Astrocyte (in vitro differentiated cells and primary cell): Measurements from ENCODE around the gene XRCC6. TPM values are rescaled to one million over a fixed set of nuclear protein-coding genes. Genes with fewer than 3 reads are reported as not detected.

Source experiments
- DNase-seq: peaks from one replicate; pipeline ENCODE4 v3.0.0-alpha.2; 2010; ENCODE audit warnings: low read depth
- FAIRE-seq: peaks from 2 replicates; lab custom pipeline; 2011; peaks lifted over from hg19 to GRCh38; lab: Jason Lieb, UNC
- H2AFZ ChIP-seq: 2 replicates; pipeline ENCODE4 v1.6.0; 2012; ENCODE audit warnings: low read depth, low read length, inconsistent platforms
- H3K27ac ChIP-seq: 2 replicates; pipeline ENCODE4 v1.5.1; 2011; ENCODE audit warnings: low read depth, low read length, inconsistent platforms
- H3K27me3 ChIP-seq: 2 replicates; pipeline ENCODE4 v1.6.0; 2011; ENCODE audit warnings: low read length, inconsistent platforms; ENCODE audit not compliant: insufficient read depth
- H3K36me3 ChIP-seq: 2 replicates; pipeline ENCODE4 v1.5.1; 2011; ENCODE audit warnings: low read length, inconsistent platforms; ENCODE audit not compliant: insufficient read depth
- H3K4me1 ChIP-seq: 2 replicates; pipeline ENCODE4 v1.5.1; 2011; ENCODE audit warnings: low read length, inconsistent platforms; ENCODE audit not compliant: insufficient read depth
- H3K4me2 ChIP-seq: 2 replicates; pipeline ENCODE4 v1.6.0; 2012; ENCODE audit warnings: low read length, inconsistent platforms
- H3K4me3 ChIP-seq: 2 replicates; pipeline ENCODE4 v1.5.1; 2011; ENCODE audit warnings: low read depth, mild to moderate bottlenecking, low read length, inconsistent platforms; ENCODE audit not compliant: insufficient read depth
- H3K79me2 ChIP-seq: 2 replicates; pipeline ENCODE4 v1.6.0; 2012; ENCODE audit warnings: mild to moderate bottlenecking, low read length, inconsistent platforms; ENCODE audit not compliant: insufficient read depth
- H3K9ac ChIP-seq: 2 replicates; pipeline ENCODE4 v1.6.0; 2012; ENCODE audit warnings: mild to moderate bottlenecking, low read length, inconsistent platforms
- H3K9me3 ChIP-seq: 2 replicates; pipeline ENCODE4 v1.5.1; 2012; ENCODE audit warnings: low read depth, mild to moderate bottlenecking, low read length, inconsistent platforms; ENCODE audit not compliant: insufficient read depth
- H4K20me1 ChIP-seq: 2 replicates; pipeline ENCODE4 v1.6.0; 2012; ENCODE audit warnings: low read length, inconsistent platforms; ENCODE audit not compliant: insufficient read depth
- H3K27ac Mint-ChIP-seq: one replicate; pipeline ENCODE4 v1.8.0; 2021; ENCODE audit warnings: mild to moderate bottlenecking, mixed read lengths; ENCODE audit not compliant: unreplicated experiment
- H3K27me3 Mint-ChIP-seq: one replicate; pipeline ENCODE4 v1.8.0; 2021; ENCODE audit warnings: low read depth, mixed read lengths; ENCODE audit not compliant: unreplicated experiment
- H3K36me3 Mint-ChIP-seq: one replicate; pipeline ENCODE4 v1.8.0; 2021; ENCODE audit warnings: low read depth, mixed read lengths; ENCODE audit not compliant: unreplicated experiment
- H3K4me1 Mint-ChIP-seq: one replicate; pipeline ENCODE4 v1.8.0; 2021; ENCODE audit warnings: low read depth, mixed read lengths; ENCODE audit not compliant: unreplicated experiment
- H3K4me3 Mint-ChIP-seq: one replicate; pipeline ENCODE4 v1.8.0; 2021; ENCODE audit warnings: mild to moderate bottlenecking, moderate library complexity, mixed read lengths; ENCODE audit not compliant: unreplicated experiment
- H3K9me3 Mint-ChIP-seq: one replicate; pipeline ENCODE4 v1.8.0; 2021; ENCODE audit warnings: mild to moderate bottlenecking, mixed read lengths; ENCODE audit not compliant: unreplicated experiment
- CTCF ChIP-seq: IDR thresholded peaks from 2 replicates; pipeline ENCODE4 v1.5.1; 2011; ENCODE audit warnings: low read depth, mild to moderate bottlenecking, inconsistent platforms, low read length, moderate library complexity; ENCODE audit not compliant: insufficient read depth
- EZH2 ChIP-seq: IDR thresholded peaks from 2 replicates; pipeline ENCODE4 v1.6.1; 2012; ENCODE audit warnings: mild to moderate bottlenecking, low read length, inconsistent platforms; ENCODE audit not compliant: insufficient read depth
- total RNA-seq: library from RNA; stranded (reverse); gene quantifications from 2 replicates; pipeline ENCODE4 v1.2.1, GENCODE V29; 2021

XRCC6 gene
- total RNA-seq, 1 donor from 2014 or later, result 232 TPM

- H3K4me3 Mint-ChIP-seq, result no peak overlapping the region
Observed at GRCh38 chr22:41657709-41658108, 36.6 kb downstream of the XRCC6 start.

GRCh38 chr22:41658869-41659268 lies 37.8 kb downstream of the XRCC6 start:
- Histone ChIP-seq H3K9me3 (no peaks in the 10 kb centered on the region), H3K4me3 (no peak overlapping the region), H3K79me2 (peaks cover 12% of the 10 kb centered on the region), H3K4me1 (no peaks in the 10 kb centered on the region), H3K9ac (no peak overlapping the region), H3K36me3 (peaks cover 74% of the 10 kb centered on the region), H3K27me3 (no peaks in the 10 kb centered on the region), H2AFZ (no peak overlapping the region), H4K20me1 (peaks cover 34% of the 10 kb centered on the region), H3K4me2 (no peak overlapping the region), H3K27ac (no peak overlapping the region)
- Mint-ChIP-seq H3K9me3 (no peaks in the 10 kb centered on the region), H3K4me1 (no peaks in the 10 kb centered on the region), H3K4me3 (no peak overlapping the region), H3K27ac (no peak overlapping the region), H3K27me3 (no peaks in the 10 kb centered on the region), H3K36me3 (peaks cover 15% of the 10 kb centered on the region)
- FAIRE-seq (no peak), DNase-seq (no peak)
- TF ChIP-seq EZH2, result no peak

More at GRCh38 chr22:41657709-41658108, 36.6 kb downstream of the XRCC6 start:
- no peak overlapping the region for H3K4me2 ChIP-seq
- no peak overlapping the region for H2AFZ ChIP-seq
- Mint-ChIP-seq H3K36me3 (peaks cover 14% of the 10 kb centered on the region), H3K9me3 (no peaks in the 10 kb centered on the region), H3K27ac (no peak overlapping the region), H3K27me3 (no peaks in the 10 kb centered on the region), H3K4me1 (no peaks in the 10 kb centered on the region)
- no peaks in the 10 kb centered on the region for H3K4me1 ChIP-seq
- H3K4me3 ChIP-seq, result no peak overlapping the region
- no peak for DNase-seq
- peaks cover 15% of the 10 kb centered on the region for H3K79me2 ChIP-seq
- FAIRE-seq, result no peak
- H3K36me3 ChIP-seq, result peaks cover 77% of the 10 kb centered on the region
- TF ChIP-seq CTCF, result no peak
- no peak for TF ChIP-seq EZH2
- H4K20me1 ChIP-seq, result peaks cover 39% of the 10 kb centered on the region
- H3K9ac ChIP-seq, result no peak overlapping the region
- no peaks in the 10 kb centered on the region for H3K9me3 ChIP-seq
- H3K27me3 ChIP-seq, result no peaks in the 10 kb centered on the region
- H3K27ac ChIP-seq, result no peak overlapping the region

DNA sequence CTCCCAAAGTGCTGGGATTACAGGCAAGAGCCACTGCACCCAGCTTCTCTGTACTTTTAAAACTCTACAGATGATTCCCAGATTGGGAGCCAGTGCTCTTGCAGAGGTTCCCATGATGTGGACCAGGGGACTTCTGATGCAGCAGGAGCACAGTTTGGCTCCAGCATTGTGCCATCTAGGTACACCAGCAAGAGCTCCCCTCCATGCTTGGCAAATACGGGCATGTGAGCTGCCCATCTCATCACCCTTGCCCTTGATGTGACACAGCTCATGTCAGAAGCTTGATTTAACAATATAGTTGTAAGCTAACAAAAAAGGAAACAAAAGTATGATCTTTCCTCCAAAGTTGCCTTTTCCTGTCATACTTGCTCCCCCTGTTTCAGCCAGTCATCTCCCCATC lies 38.8 kb downstream of the XRCC6 start:
- peaks cover 72% of the 10 kb centered on the region for H3K36me3 ChIP-seq
- no peak overlapping the region for H2AFZ ChIP-seq
- Mint-ChIP-seq H3K4me3 (no peak overlapping the region), H3K9me3 (no peaks in the 10 kb centered on the region), H3K36me3 (peaks cover 18% of the 10 kb centered on the region), H3K27me3 (no peaks in the 10 kb centered on the region), H3K27ac (no peak overlapping the region), H3K4me1 (no peaks in the 10 kb centered on the region)
- H3K4me1 ChIP-seq, result no peaks in the 10 kb centered on the region
- H3K79me2 ChIP-seq, result peaks cover 11% of the 10 kb centered on the region
- H4K20me1 ChIP-seq, result peaks cover 24% of the 10 kb centered on the region
- no peak overlapping the region for H3K4me3 ChIP-seq
- no peak overlapping the region for H3K9ac ChIP-seq
- H3K27ac ChIP-seq, result no peak overlapping the region
- no peak for TF ChIP-seq CTCF
- no peak for TF ChIP-seq EZH2
- FAIRE-seq, result no peak
- no peak overlapping the region for H3K4me2 ChIP-seq
- no peaks in the 10 kb centered on the region for H3K27me3 ChIP-seq
- DNase-seq, result no peak
- H3K9me3 ChIP-seq, result no peaks in the 10 kb centered on the region
